ENCODE results near the gene NDUFB6.

NDUFB6 gene

GRCh38 chr9:32572900-32573523, at the start of gene NDUFB6:
NDUFB6 (minus strand) TSS chr9:32573159; CDS start chr9:32573060, 99 bp downstream.
- Histone ChIP-seq H3K9me3 (ENCODE audit: control insufficient read depth, insufficient read depth, low read length) (no peaks in the 10 kb centered on the region), H3K27me3 (ENCODE audit: control insufficient read depth, low read length) (no peaks in the 10 kb centered on the region), H3K36me3 (ENCODE audit: control insufficient read depth, low read length) (peaks cover 10% of the 10 kb centered on the region), H3K4me3 (ENCODE audit: low read length) (peak within 1 kb of the TSS; percentile 94), H3K27ac (ENCODE audit: low read depth, low read length) (peak within 1 kb of the TSS; percentile 54), H4K20me1 (ENCODE audit: control insufficient read depth, insufficient read depth, low read depth, low read length) (no peaks in the 10 kb centered on the region), H3K4me1 (ENCODE audit: control insufficient read depth, low read length) (peaks cover 17% of the 10 kb centered on the region), H3K79me2 (ENCODE audit: control insufficient read depth, low read length) (peaks cover 42% of the 10 kb centered on the region), H3F3A (ENCODE audit: control insufficient read depth, insufficient read depth) (no peaks in the 10 kb centered on the region), H3K9me2 (replicated peaks; ENCODE audit: control insufficient read depth, low read length) (no peaks in the 10 kb centered on the region), H3K4me2 (ENCODE audit: low read length) (peak within 1 kb of the TSS; percentile 69)
- TF ChIP-seq CTCF (IDR thresholded peaks at IDR 0.05; ENCODE audit: low read depth, low read length, poor library complexity, severe bottlenecking) (no peak), EZH2phosphoT487 (IDR thresholded peaks at IDR 0.05; ENCODE audit: borderline replicate concordance, low read length) (no peak)

GRCh38 chr9:32618261-32618660, 45.3 kb upstream of the NDUFB6 start:
- no peaks in the 10 kb centered on the region for H3K9me3 ChIP-seq (ENCODE audit: control insufficient read depth, insufficient read depth, low read length)
- H3K79me2 ChIP-seq (ENCODE audit: control insufficient read depth, low read length) = no peaks in the 10 kb centered on the region
- H3K4me2 ChIP-seq (ENCODE audit: low read length) = no peak overlapping the region
- TF ChIP-seq CTCF (IDR thresholded peaks at IDR 0.05; ENCODE audit: low read depth, low read length, poor library complexity, severe bottlenecking) (no peak), EZH2phosphoT487 (IDR thresholded peaks at IDR 0.05; ENCODE audit: borderline replicate concordance, low read length) (no peak)
- H3K4me1 ChIP-seq (ENCODE audit: control insufficient read depth, low read length) = no peaks in the 10 kb centered on the region
- no peaks in the 10 kb centered on the region for H4K20me1 ChIP-seq (ENCODE audit: control insufficient read depth, insufficient read depth, low read depth, low read length)
- H3K27me3 ChIP-seq (ENCODE audit: control insufficient read depth, low read length) = no peaks in the 10 kb centered on the region
- H3K4me3 ChIP-seq (ENCODE audit: low read length) = no peak overlapping the region
- H3K27ac ChIP-seq (ENCODE audit: low read depth, low read length) = no peak overlapping the region
- no peaks in the 10 kb centered on the region for H3K36me3 ChIP-seq (ENCODE audit: control insufficient read depth, low read length)
- H3K9me2 ChIP-seq (replicated peaks; ENCODE audit: control insufficient read depth, low read length) = no peaks in the 10 kb centered on the region
- H3F3A ChIP-seq (ENCODE audit: control insufficient read depth, insufficient read depth) = no peaks in the 10 kb centered on the region

- no peaks in the 10 kb centered on the region for H3K36me3 ChIP-seq (ENCODE audit: control insufficient read depth, low read length)
- no peaks in the 10 kb centered on the region for H4K20me1 ChIP-seq (ENCODE audit: control insufficient read depth, insufficient read depth, low read depth, low read length)
- no peaks in the 10 kb centered on the region for H3K4me1 ChIP-seq (ENCODE audit: control insufficient read depth, low read length)
- H3K9me2 ChIP-seq (replicated peaks; ENCODE audit: control insufficient read depth, low read length) = no peaks in the 10 kb centered on the region
- no peak overlapping the region for H3K4me2 ChIP-seq (ENCODE audit: low read length)
- no peaks in the 10 kb centered on the region for H3K27me3 ChIP-seq (ENCODE audit: control insufficient read depth, low read length)
- H3K4me3 ChIP-seq (ENCODE audit: low read length) = no peak overlapping the region
- no peaks in the 10 kb centered on the region for H3F3A ChIP-seq (ENCODE audit: control insufficient read depth, insufficient read depth)
- no peaks in the 10 kb centered on the region for H3K9me3 ChIP-seq (ENCODE audit: control insufficient read depth, insufficient read depth, low read length)
- H3K79me2 ChIP-seq (ENCODE audit: control insufficient read depth, low read length) = no peaks in the 10 kb centered on the region
- no peak for TF ChIP-seq EZH2phosphoT487 (IDR thresholded peaks at IDR 0.05; ENCODE audit: borderline replicate concordance, low read length)
- TF ChIP-seq CTCF (IDR thresholded peaks at IDR 0.05; ENCODE audit: low read depth, low read length, poor library complexity, severe bottlenecking) = no peak
- H3K27ac ChIP-seq (ENCODE audit: low read depth, low read length) = no peak overlapping the region
These were observed 33.9 kb upstream of the NDUFB6 start for GRCh38 chr9:32606811-32607210.
